Measurements from ENCODE around the gene HAUS7.

DNA sequence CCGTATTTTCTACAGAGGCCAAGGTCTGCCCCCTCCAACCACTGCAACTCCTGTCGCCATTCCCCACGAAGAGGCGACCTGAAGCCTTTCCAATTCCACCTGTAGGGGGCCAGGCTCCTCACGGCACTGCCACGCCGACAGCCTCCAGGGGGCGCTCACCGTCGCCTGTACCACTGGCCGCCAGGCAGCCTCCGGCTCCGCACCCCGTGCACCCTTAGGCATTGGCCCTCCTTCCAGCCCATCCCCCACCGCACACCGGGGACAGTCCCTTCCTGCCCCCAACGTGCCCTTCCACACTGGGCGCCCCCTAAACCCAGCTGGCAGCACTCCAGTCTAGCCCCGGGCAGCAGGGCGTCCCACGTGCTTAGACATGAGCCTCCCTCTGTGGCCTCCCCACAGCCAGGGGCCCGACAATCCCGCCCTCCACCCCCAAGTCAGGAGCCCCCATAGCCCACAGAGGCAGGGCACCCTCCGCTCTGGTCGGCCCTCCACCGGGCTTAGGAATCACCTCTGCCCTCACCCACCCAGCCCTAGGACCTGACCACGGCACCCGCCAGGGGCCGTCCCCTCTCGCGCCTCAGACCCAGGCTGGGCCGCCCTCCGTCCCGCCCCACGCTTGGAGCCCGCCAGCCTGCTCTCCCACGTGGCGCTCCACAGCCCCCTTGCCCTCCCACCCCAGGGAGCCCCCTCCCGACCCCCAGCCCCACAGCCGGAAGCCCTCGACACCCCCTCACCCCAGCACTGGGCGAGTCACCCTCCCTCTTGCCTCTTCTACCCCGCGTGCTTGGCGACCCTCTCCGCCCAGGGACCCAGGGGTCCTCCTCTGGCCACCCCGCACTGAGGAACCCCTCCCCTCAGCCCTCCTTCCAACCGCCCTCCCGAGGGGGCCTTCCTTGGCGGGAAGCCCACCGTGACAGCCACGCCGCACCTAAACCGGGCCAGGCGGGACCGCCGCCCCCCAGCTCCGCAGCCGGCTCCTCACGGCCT is 69.9 kb downstream of the HAUS7 start:
- TF ChIP-seq POLR2AphosphoS5 (IDR thresholded peaks at IDR 0.05; ENCODE audit: borderline replicate concordance, low read depth, low read length), result no peak
- TF ChIP-seq EZH2 (IDR thresholded peaks at IDR 0.05), result no peak

Data from SK-N-MC (cell line).